Stimulated activated CD4-positive, alpha-beta T cell treated with anti-CD3 and anti-CD28 coated beads, TNF-alpha, amount 100 ng/mL, for 48 hours (primary cell): Measurements from ENCODE around the gene LHX1.

Experiments
- DNase-seq, 3 donors: peaks; one replicate each; pipeline ENCODE4 v3.0.0-alpha.2; 2020; ENCODE audit warnings: low read depth in 3 of 3

Gene LHX1

GRCh38 chr17:36939052-36939801 is 2.0 kb downstream of the LHX1 start:
- DNase-seq = no peak

GRCh38 chr17:36939802-36940312 is 2.6 kb downstream of the LHX1 start:
- no peak for DNase-seq

- DNase-seq = no peak
Measured at GRCh38 chr17:36940313-36941264, 3.3 kb downstream of the LHX1 start.

GRCh38 chr17:36941265-36942010 is 4.2 kb downstream of the LHX1 start:
- DNase-seq = no peak

GRCh38 chr17:36942019-36942599 is 4.8 kb downstream of the LHX1 start:
- no peak for DNase-seq

GRCh38 chr17:36942631-36943125 is 5.4 kb downstream of the LHX1 start:
- DNase-seq = no peak

- DNase-seq = no peak
Measured at GRCh38 chr17:36943250-36944191, 6.2 kb downstream of the LHX1 start.

- no peak for DNase-seq
Measured at GRCh38 chr17:36944553-36944952, 7.3 kb downstream of the LHX1 start.

GRCh38 chr17:36945140-36945539 is 7.9 kb downstream of the LHX1 start:
- no peak for DNase-seq

GRCh38 chr17:36945959-36946725 is 8.9 kb downstream of the LHX1 start:
- no peak for DNase-seq

- no peak for DNase-seq
Measured at GRCh38 chr17:36946726-36947091, 9.4 kb downstream of the LHX1 start.

GRCh38 chr17:36947922-36948716 is 10.8 kb downstream of the LHX1 start:
- DNase-seq = no peak

GRCh38 chr17:36948717-36949460 is 11.6 kb downstream of the LHX1 start, which contains the start of gene AATF:
TSS of gene AATF (plus strand) at chr17:36948954. CDS start at chr17:36949126, 172 bp downstream.
- peak; percentile 92 to 95 (median 94) for DNase-seq

- no peak for DNase-seq
Measured at GRCh38 chr17:36949461-36949927, 12.2 kb downstream of the LHX1 start.

GRCh38 chr17:36950027-36950426 is 12.8 kb downstream of the LHX1 start:
- DNase-seq = no peak

- DNase-seq = no peak
Measured at GRCh38 chr17:36951084-36951789, 14.0 kb downstream of the LHX1 start.

GRCh38 chr17:36971508-36971907 is 34.2 kb downstream of the LHX1 start:
- DNase-seq = no peak
